Osteoblast (primary cell): ENCODE data around the gene RIPK4. TPM values are rescaled to one million over a fixed set of nuclear protein-coding genes. Genes with fewer than 3 reads are reported as not detected.

Experiments
- DNase-seq: peaks from one replicate; pipeline ENCODE4 v3.0.0; 2011; ENCODE audit warnings: low spot score, mixed read lengths; ENCODE audit not compliant: insufficient read length; ENCODE audit errors: missing footprints
- H2AFZ ChIP-seq: 2 replicates; pipeline ENCODE4 v1.6.0; 2011; ENCODE audit warnings: mild to moderate bottlenecking, low read length
- H3K27ac ChIP-seq: 2 replicates; pipeline ENCODE4 v1.5.1; 2011; ENCODE audit warnings: mild to moderate bottlenecking, low read depth, low read length, moderate library complexity
- H3K27me3 ChIP-seq: 2 replicates; pipeline ENCODE4 v1.6.0; 2012; ENCODE audit warnings: mild to moderate bottlenecking, control low read depth, inconsistent platforms, low read length, moderate library complexity; ENCODE audit not compliant: insufficient read depth
- H3K36me3 ChIP-seq: 2 replicates; pipeline ENCODE4 v1.5.1; 2011; ENCODE audit warnings: mild to moderate bottlenecking, low read length, control low read depth, moderate library complexity; ENCODE audit not compliant: insufficient read depth
- H3K4me1 ChIP-seq: 2 replicates; pipeline ENCODE4 v1.5.1; 2011; ENCODE audit warnings: mild to moderate bottlenecking, low read length, control low read depth, moderate library complexity; ENCODE audit not compliant: insufficient read depth
- H3K4me2 ChIP-seq: 2 replicates; pipeline ENCODE4 v1.6.0; 2011; ENCODE audit warnings: mild to moderate bottlenecking, low read length; ENCODE audit not compliant: insufficient read depth
- H3K4me3 ChIP-seq: fragments of 200-600 bp; sonication (generic); 3 replicates; pipeline ENCODE4 v1.5.1; 2012; ENCODE audit warnings: mild to moderate bottlenecking, low read length, inconsistent platforms; ENCODE audit not compliant: insufficient read depth
- H3K79me2 ChIP-seq: 2 replicates; pipeline ENCODE4 v1.6.0; 2012; ENCODE audit warnings: mild to moderate bottlenecking, low read length, control low read depth, inconsistent platforms; ENCODE audit not compliant: insufficient read depth
- H3K9me3 ChIP-seq: 2 replicates; pipeline ENCODE4 v1.5.1; 2011; ENCODE audit warnings: low read depth, low read length, control low read depth
- H4K20me1 ChIP-seq: 2 replicates; pipeline ENCODE4 v1.6.0; 2012; ENCODE audit warnings: mild to moderate bottlenecking, low read length, control low read depth; ENCODE audit not compliant: insufficient read depth
- CTCF ChIP-seq: IDR thresholded peaks from 2 replicates; pipeline ENCODE4 v1.5.1; 2011; ENCODE audit warnings: mild to moderate bottlenecking, low read depth, low read length, moderate library complexity; ENCODE audit errors: extremely low read depth
- total RNA-seq: library from RNA; depleted of rRNA; stranded (reverse); fragments of >200 nt; gene quantifications from 2 replicates; pipeline ENCODE4 v1.2.3, GENCODE V29; 2012

The RIPK4 gene
- total RNA-seq, 1 donor, result 2.2 TPM

GRCh38 chr21:41739011-41739410, 27.8 kb downstream of the RIPK4 start:
- H3K36me3 ChIP-seq, result no peaks in the 10 kb centered on the region
- H3K79me2 ChIP-seq, result no peaks in the 10 kb centered on the region
- peaks cover 7% of the 10 kb centered on the region for H3K9me3 ChIP-seq
- peaks cover 8% of the 10 kb centered on the region for H3K27me3 ChIP-seq
- no peak overlapping the region for H3K4me2 ChIP-seq
- no peaks in the 10 kb centered on the region for H3K4me1 ChIP-seq
- no peak overlapping the region for H3K4me3 ChIP-seq
- no peak for TF ChIP-seq CTCF
- H4K20me1 ChIP-seq, result no peaks in the 10 kb centered on the region
- H3K27ac ChIP-seq, result no peak overlapping the region
- no peak for DNase-seq
- H2AFZ ChIP-seq, result no peak overlapping the region

GRCh38 chr21:41737651-41738324, 29.1 kb downstream of the RIPK4 start:
- no peak overlapping the region for H2AFZ ChIP-seq
- no peaks in the 10 kb centered on the region for H3K4me1 ChIP-seq
- H3K36me3 ChIP-seq, result no peaks in the 10 kb centered on the region
- no peaks in the 10 kb centered on the region for H3K79me2 ChIP-seq
- H3K9me3 ChIP-seq, result peaks cover 7% of the 10 kb centered on the region
- H4K20me1 ChIP-seq, result no peaks in the 10 kb centered on the region
- DNase-seq, result peak; percentile 53
- no peak for TF ChIP-seq CTCF
- H3K4me2 ChIP-seq, result no peak overlapping the region
- H3K4me3 ChIP-seq, result no peak overlapping the region
- H3K27me3 ChIP-seq, result peaks cover 13% of the 10 kb centered on the region
- no peak overlapping the region for H3K27ac ChIP-seq

GRCh38 chr21:41736423-41736822, 30.4 kb downstream of the RIPK4 start:
- H3K27me3 ChIP-seq, result peaks cover 17% of the 10 kb centered on the region
- no peak overlapping the region for H3K4me2 ChIP-seq
- no peak for DNase-seq
- no peak overlapping the region for H3K27ac ChIP-seq
- no peak overlapping the region for H2AFZ ChIP-seq
- H4K20me1 ChIP-seq, result no peaks in the 10 kb centered on the region
- TF ChIP-seq CTCF, result no peak
- H3K4me1 ChIP-seq, result no peaks in the 10 kb centered on the region
- H3K4me3 ChIP-seq, result no peak overlapping the region
- H3K36me3 ChIP-seq, result no peaks in the 10 kb centered on the region
- no peaks in the 10 kb centered on the region for H3K79me2 ChIP-seq
- H3K9me3 ChIP-seq, result peaks cover 7% of the 10 kb centered on the region

- Histone ChIP-seq H3K4me1 (no peaks in the 10 kb centered on the region), H3K4me2 (no peak overlapping the region), H3K27me3 (peaks cover 27% of the 10 kb centered on the region), H3K27ac (no peak overlapping the region), H2AFZ (no peak overlapping the region), H3K36me3 (no peaks in the 10 kb centered on the region), H3K4me3 (no peak overlapping the region), H4K20me1 (no peaks in the 10 kb centered on the region), H3K79me2 (no peaks in the 10 kb centered on the region), H3K9me3 (peaks cover 7% of the 10 kb centered on the region)
- TF ChIP-seq CTCF, result no peak
- no peak for DNase-seq
These were observed 32.7 kb downstream of the RIPK4 start for GRCh38 chr21:41733951-41734689.
